Transverse colon (tissue), 4 donors: ENCODE data around the gene CYFIP2. TPM values are rescaled to one million over a fixed set of nuclear protein-coding genes. Genes with fewer than 3 reads are reported as not detected.

Source experiments
- DNase-seq: peaks from one replicate; pipeline ENCODE4 v3.0.0-alpha.2; 2019
- H3K27ac ChIP-seq, 4 donors: fragments of 200-600 bp; sonication (generic); 2 replicates each; pipeline ENCODE4 v1.5.1; 2016 to 2018; ENCODE audit warnings: inconsistent platforms in 4 of 4
- H3K27me3 ChIP-seq: fragments of 200-600 bp; sonication (generic); 2 replicates; pipeline ENCODE4 v1.5.1; 2017; ENCODE audit warnings: inconsistent platforms
- H3K36me3 ChIP-seq, 4 donors: fragments of 200-600 bp; sonication (generic); 2 replicates each; pipeline ENCODE4 v1.5.1; 2017 to 2019; ENCODE audit warnings: inconsistent platforms in 4 of 4
- H3K4me1 ChIP-seq, 4 donors: fragments of 200-600 bp; sonication (generic); 2 replicates each; pipeline ENCODE4 v1.5.1; 2017 to 2020; ENCODE audit warnings: inconsistent platforms in 4 of 4
- H3K4me3 ChIP-seq, 4 donors: fragments of 200-600 bp; sonication (generic); 1 replicate in 1 of 4; 2 replicates in 3 of 4; pipeline versions ENCODE4 v1.5.1 to v1.6.1; 2017 to 2019; ENCODE audit warnings: inconsistent platforms in 4 of 4
- H3K9me3 ChIP-seq, 2 donors: fragments of 200-600 bp; sonication (generic); 2 replicates each; pipeline ENCODE4 v1.5.1; 2017 to 2019; ENCODE audit warnings: inconsistent platforms in 2 of 2
- CTCF ChIP-seq, 5 experiments: fragments of 200-600 bp in 3 of 5; fragments of 450-650 bp in 2 of 5; sonication (generic) in 3 of 5; IDR thresholded peaks; 1 replicate in 2 of 5; 2 replicates in 3 of 5; pipeline ENCODE4 v1.5.1; 2016 to 2017; ENCODE audit warnings: antibody characterized with exemption in 5 of 5, inconsistent platforms in 3 of 5, mild to moderate bottlenecking in 2 of 5, moderate library complexity in 1 of 5
- EP300 ChIP-seq: sonication (generic); formaldehyde crosslinking; IDR thresholded peaks from one replicate; pipeline ENCODE4 v1.6.1; 2017; ENCODE audit warnings: antibody characterized with exemption, low read depth
- POLR2A ChIP-seq: fragments of 450-650 bp; IDR thresholded peaks from one replicate; pipeline ENCODE4 v1.6.1; 2016; ENCODE audit warnings: antibody characterized with exemption, mild to moderate bottlenecking, moderate library complexity
- POLR2AphosphoS5 ChIP-seq, 3 donors: sonication (generic); formaldehyde crosslinking; IDR thresholded peaks; one replicate each; pipeline ENCODE4 v1.6.1; 2016; ENCODE audit warnings: antibody characterized with exemption in 3 of 3
- WGBS, 2 donors: methylation state at CpG; one replicate each; pipeline ENCODE4 v1.1.5; 2018; ENCODE audit warnings: low coverage in 1 of 2; 5-methylcytosine and 5-hydroxymethylcytosine counted together
- in situ Hi-C, 4 donors: fragments of 200-750 bp; cut with MboI; loops; one replicate each; pipeline versions ENCODE4 v1.15.0 to v1.15.1; 2017; ENCODE audit warnings: low sequenced_read_pairs in 3 of 4, low pct_ligation_motif_present in 1 of 4, low pct_unique_long_range_greater_than_20kb in 1 of 4
- intact Hi-C: fragments of 100-400 bp; cut with DNase I; formaldehyde crosslinking; loops from one replicate; pipeline ENCODE4 v1.15.1; 2023; ENCODE audit warnings: low total_unique reads
- total RNA-seq, 4 donors: library from RNA; depleted of rRNA; stranded (reverse); fragments of >200 nt; gene quantifications; one replicate each; pipeline ENCODE4 v1.1.0, GENCODE V29; 2016

The CYFIP2 gene
- total RNA-seq, 4 donors from 2014 or later = 34.0 to 134 (median 41.6) TPM

DNA sequence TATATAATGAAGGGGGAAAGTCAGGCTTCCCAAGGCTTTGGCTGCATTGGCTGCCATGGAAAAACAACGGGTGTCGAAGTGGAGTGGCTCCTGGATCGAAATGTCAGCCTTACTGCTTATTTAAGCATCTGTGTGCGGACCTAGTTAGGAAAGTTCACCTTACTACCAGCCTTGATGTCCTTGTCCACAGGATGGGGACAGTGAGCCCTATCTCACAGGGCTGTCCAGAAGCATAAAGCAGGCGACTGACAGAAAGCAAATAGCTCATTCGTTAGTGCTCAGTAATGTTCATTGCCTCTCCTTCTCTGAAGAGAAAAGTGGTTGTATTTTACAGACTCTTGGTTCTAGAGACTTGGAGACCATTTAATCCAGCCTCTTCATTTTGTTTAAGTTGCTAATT lies 112.6 kb downstream of the CYFIP2 start:
- Histone ChIP-seq H3K4me1 (peaks cover 0 to 3% (median 0%) of the 10 kb centered on the region in 4 donors), H3K27ac (peak overlapping the region in 1 of 4 donors; percentile 87), H3K27me3 (no peaks in the 10 kb centered on the region), H3K9me3 (no peaks in the 10 kb centered on the region), H3K4me3 (no peak overlapping the region), H3K36me3 (no peaks in the 10 kb centered on the region)
- no peak for DNase-seq
- intact Hi-C loops (no loop called here), in situ Hi-C loops (no loop called here)
- TF ChIP-seq POLR2A = no peak
- WGBS, 2 donors = 79 to 86% methylated on average over 5 to 6 of the region's 6 CpGs

DNA sequence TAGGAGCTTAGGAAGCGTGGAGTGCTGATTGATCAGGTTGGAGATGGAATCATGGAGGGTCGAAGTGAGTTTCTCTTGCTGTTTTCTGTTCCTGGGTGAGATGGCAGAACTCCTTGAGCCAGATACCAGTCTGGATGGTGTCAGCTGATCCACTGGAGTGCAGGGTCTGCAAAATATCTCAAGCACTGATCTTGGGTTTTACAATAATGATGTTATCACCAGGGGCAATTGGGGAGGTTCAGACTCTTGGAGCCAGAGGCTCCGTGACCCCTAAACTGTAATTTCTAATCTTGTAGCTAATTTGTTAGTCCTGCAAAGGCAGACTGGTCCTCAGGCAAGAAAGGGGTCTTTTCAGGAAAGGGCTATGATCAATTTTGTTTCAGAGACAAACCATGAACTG lies 114.1 kb downstream of the CYFIP2 start:
- TF ChIP-seq CTCF (IDR thresholded peaks at IDR 0.05) = no peak
- TF ChIP-seq EP300 = no peak
- TF ChIP-seq POLR2AphosphoS5 (IDR thresholded peaks at IDR 0.05) = no peak
- no peak for TF ChIP-seq POLR2A
- DNase-seq = no peak
- Histone ChIP-seq H3K27me3 (no peaks in the 10 kb centered on the region), H3K27ac (peak overlapping the region in 3 of 4 donors; percentile 36 to 87 (median 44)), H3K36me3 (no peaks in the 10 kb centered on the region), H3K4me1 (peaks cover 0 to 8% (median 3%) of the 10 kb centered on the region in 4 donors), H3K4me3 (no peak overlapping the region), H3K9me3 (no peaks in the 10 kb centered on the region)
- in situ Hi-C loops = no loop called here
- 88% methylated on average over 3 of the region's 3 CpGs; no CpG with 5 or more reads in 1 of the 2 donors for whole genome bisulfite sequencing, 2 donors
- intact Hi-C loops = no loop called here

GRCh38 chr5:157381746-157382145 lies 115.8 kb downstream of the CYFIP2 start:
- no peak for DNase-seq
- no peaks in the 10 kb centered on the region for H3K36me3 ChIP-seq
- H3K4me1 ChIP-seq = peaks cover 0 to 12% (median 4%) of the 10 kb centered on the region in 4 donors
- no peaks in the 10 kb centered on the region for H3K27me3 ChIP-seq
- H3K9me3 ChIP-seq = no peaks in the 10 kb centered on the region
- TF ChIP-seq CTCF (IDR thresholded peaks at IDR 0.05) (no peak), POLR2AphosphoS5 (IDR thresholded peaks at IDR 0.05) (no peak), POLR2A (no peak), EP300 (no peak)
- in situ Hi-C loops = no loop called here
- 79 to 85% methylated on average over 2 to 4 of the region's 4 CpGs for WGBS, 2 donors
- peak overlapping the region; percentile 77 to 87 (median 84) for H3K27ac ChIP-seq
- intact Hi-C loops = no loop called here
- H3K4me3 ChIP-seq = no peak overlapping the region

GRCh38 chr5:157382996-157383800 lies 117.3 kb downstream of the CYFIP2 start:
- in situ Hi-C loops = no loop called here
- Histone ChIP-seq H3K27me3 (no peaks in the 10 kb centered on the region), H3K4me1 (peaks cover 0 to 22% (median 8%) of the 10 kb centered on the region in 4 donors), H3K36me3 (no peaks in the 10 kb centered on the region), H3K9me3 (no peaks in the 10 kb centered on the region), H3K4me3 (no peak overlapping the region), H3K27ac (peak overlapping the region; percentile 77 to 87 (median 84))
- intact Hi-C loops = no loop called here
- WGBS, 2 donors = 63 to 78% methylated on average over 8 to 11 of the region's 11 CpGs
- TF ChIP-seq EP300 = no peak
- TF ChIP-seq POLR2AphosphoS5 (IDR thresholded peaks at IDR 0.05) = peak in 2 of 3 donors; percentile 59 to 77
- no peak for DNase-seq

GRCh38 chr5:157384971-157385709 lies 119.2 kb downstream of the CYFIP2 start:
- WGBS, 2 donors = 41 to 77% methylated on average over 3 to 4 of the region's 4 CpGs
- peak; percentile 27 for DNase-seq
- intact Hi-C loops = no loop called here
- Histone ChIP-seq H3K4me3 (no peak overlapping the region), H3K9me3 (no peaks in the 10 kb centered on the region), H3K4me1 (peaks cover 0 to 22% (median 8%) of the 10 kb centered on the region in 4 donors), H3K27me3 (no peaks in the 10 kb centered on the region), H3K27ac (peak overlapping the region; percentile 77 to 87 (median 84)), H3K36me3 (no peaks in the 10 kb centered on the region)
- TF ChIP-seq POLR2AphosphoS5 (IDR thresholded peaks at IDR 0.05) (peak; percentile 65 to 83 (median 69)), CTCF (IDR thresholded peaks at IDR 0.05) (no peak)
- in situ Hi-C loops = no loop called here
